Karpas-422 (cell line): ENCODE data around the gene CEP170B. TPM values are rescaled to one million over a fixed set of nuclear protein-coding genes. Genes with fewer than 3 reads are reported as not detected.
"Not testable (repeated sequence)": the region's sequence is repeated elsewhere in the genome, so short reads cannot be mapped to it uniquely, and the experiment has no call there.

Experiments
- DNase-seq: peaks from one replicate; pipeline ENCODE4 v3.0.0-alpha.2; 2015
- H2AFZ ChIP-seq: fragments of 200-600 bp; sonication (generic); 2 replicates; pipeline ENCODE4 v1.6.1; 2014; ENCODE audit warnings: antibody characterized with exemption, low read length, mixed read lengths
- H3K27ac ChIP-seq: fragments of 200-600 bp; sonication (generic); 2 replicates; pipeline ENCODE4 v1.5.1; 2014; ENCODE audit warnings: mild to moderate bottlenecking, low read length, moderate library complexity
- H3K27me3 ChIP-seq: fragments of 200-600 bp; sonication (generic); 2 replicates; pipeline ENCODE4 v1.6.1; 2014; ENCODE audit warnings: low read length, mixed read lengths
- H3K36me3 ChIP-seq: fragments of 200-600 bp; sonication (generic); 2 replicates; pipeline ENCODE4 v1.6.1; 2014; ENCODE audit warnings: low read length, mixed read lengths; ENCODE audit not compliant: insufficient read depth
- H3K4me1 ChIP-seq: fragments of 200-600 bp; sonication (generic); 2 replicates; pipeline ENCODE4 v1.6.1; 2014; ENCODE audit warnings: mild to moderate bottlenecking, low read length, mixed read lengths
- H3K4me2 ChIP-seq: fragments of 200-600 bp; sonication (generic); 2 replicates; pipeline ENCODE4 v1.6.1; 2014; ENCODE audit warnings: low read length, low read depth, mild to moderate bottlenecking; ENCODE audit not compliant: poor library complexity, severe bottlenecking
- H3K4me3 ChIP-seq: fragments of 200-600 bp; sonication (generic); 2 replicates; pipeline ENCODE4 v1.5.1; 2014; ENCODE audit warnings: mild to moderate bottlenecking, antibody characterized with exemption, low read length, mixed read lengths
- H3K79me2 ChIP-seq: fragments of 200-600 bp; sonication (generic); 2 replicates; pipeline ENCODE4 v1.6.1; 2014; ENCODE audit warnings: mild to moderate bottlenecking, low read length, mixed read lengths
- H3K9ac ChIP-seq: fragments of 200-600 bp; sonication (generic); 2 replicates; pipeline ENCODE4 v1.6.0; 2014; ENCODE audit warnings: low read length
- H3K9me2 ChIP-seq: fragments of 200-600 bp; sonication (generic), shearing (Covaris generic); replicated peaks from 2 replicates; pipeline ENCODE4 v1.6.0; 2014; ENCODE audit warnings: mild to moderate bottlenecking, low read length, moderate library complexity; ENCODE audit not compliant: insufficient read depth
- H3K9me3 ChIP-seq: fragments of 300-700, 200-600 bp; sonication (generic); 2 replicates; pipeline ENCODE4 v1.6.1; 2014; ENCODE audit warnings: low read length, mixed read lengths
- H4K20me1 ChIP-seq: fragments of 200-600 bp; sonication (generic); 2 replicates; pipeline ENCODE4 v1.6.1; 2014; ENCODE audit warnings: mild to moderate bottlenecking, antibody characterized with exemption, low read length, low read depth; ENCODE audit not compliant: insufficient read depth
- total RNA-seq: library from RNA; depleted of rRNA; stranded (reverse); fragments of >200 nt; shearing (Covaris generic); gene quantifications from 2 replicates; pipeline ENCODE4 v1.2.3, GENCODE V29; 2014; ENCODE audit warnings: low replicate concordance

Gene CEP170B
- total RNA-seq, 1 experiment from 2014 or later: 0.56 TPM

DNA sequence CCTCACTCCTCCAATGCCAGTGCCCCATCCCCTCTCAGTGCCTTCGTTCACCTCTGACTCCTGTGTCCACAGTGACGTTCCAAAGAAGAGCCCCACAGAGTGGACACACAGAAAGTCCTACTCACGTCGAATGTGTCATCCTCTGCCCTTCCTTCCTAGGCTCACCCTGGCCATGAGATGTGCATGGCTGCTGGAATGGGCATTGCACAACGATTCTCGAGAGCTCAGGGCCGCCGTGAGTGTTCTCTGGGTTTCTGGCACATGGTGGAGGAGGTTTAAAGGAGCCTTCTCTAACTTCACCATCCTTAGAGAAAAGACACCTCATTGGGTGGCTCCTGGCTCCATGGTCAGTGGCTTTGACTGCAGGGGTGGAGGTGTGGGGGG lies 12.8 kb upstream of the CEP170B start:
- H3K9me2 ChIP-seq: no peaks in the 10 kb centered on the region
- H3K9ac ChIP-seq: no peak overlapping the region
- no peak for DNase-seq
- 0 out of 2 replicates have a peak, but pooled peaks cover 3% of the 10 kb centered on the region for H3K27me3 ChIP-seq
- no peak overlapping the region for H3K4me2 ChIP-seq
- H3K36me3 ChIP-seq: no peaks in the 10 kb centered on the region
- 0 out of 2 replicates have a peak, but pooled peaks cover 3% of the 10 kb centered on the region for H4K20me1 ChIP-seq
- no peak overlapping the region for H2AFZ ChIP-seq
- no peaks in the 10 kb centered on the region for H3K79me2 ChIP-seq
- no peaks in the 10 kb centered on the region for H3K4me1 ChIP-seq
- no peak overlapping the region for H3K27ac ChIP-seq
- H3K9me3 ChIP-seq: no peaks in the 10 kb centered on the region
- H3K4me3 ChIP-seq: no peak overlapping the region

GRCh38 chr14:104855532-104856090 lies 9.5 kb upstream of the CEP170B start:
- 0 out of 2 replicates have a peak, but pooled peaks cover 3% of the 10 kb centered on the region for H4K20me1 ChIP-seq
- H3K27ac ChIP-seq: no peak overlapping the region
- H3K36me3 ChIP-seq: no peaks in the 10 kb centered on the region
- no peak overlapping the region for H3K4me3 ChIP-seq
- H3K4me2 ChIP-seq: no peak overlapping the region
- no peak overlapping the region for H3K9ac ChIP-seq
- no peak overlapping the region for H2AFZ ChIP-seq
- no peaks in the 10 kb centered on the region for H3K79me2 ChIP-seq
- 0 out of 2 replicates have a peak, but pooled peaks cover 1% of the 10 kb centered on the region for H3K9me3 ChIP-seq
- H3K27me3 ChIP-seq: 0 out of 2 replicates have a peak, but pooled peaks cover 3% of the 10 kb centered on the region
- no peak for DNase-seq
- H3K4me1 ChIP-seq: no peaks in the 10 kb centered on the region
- no peaks in the 10 kb centered on the region for H3K9me2 ChIP-seq

DNA sequence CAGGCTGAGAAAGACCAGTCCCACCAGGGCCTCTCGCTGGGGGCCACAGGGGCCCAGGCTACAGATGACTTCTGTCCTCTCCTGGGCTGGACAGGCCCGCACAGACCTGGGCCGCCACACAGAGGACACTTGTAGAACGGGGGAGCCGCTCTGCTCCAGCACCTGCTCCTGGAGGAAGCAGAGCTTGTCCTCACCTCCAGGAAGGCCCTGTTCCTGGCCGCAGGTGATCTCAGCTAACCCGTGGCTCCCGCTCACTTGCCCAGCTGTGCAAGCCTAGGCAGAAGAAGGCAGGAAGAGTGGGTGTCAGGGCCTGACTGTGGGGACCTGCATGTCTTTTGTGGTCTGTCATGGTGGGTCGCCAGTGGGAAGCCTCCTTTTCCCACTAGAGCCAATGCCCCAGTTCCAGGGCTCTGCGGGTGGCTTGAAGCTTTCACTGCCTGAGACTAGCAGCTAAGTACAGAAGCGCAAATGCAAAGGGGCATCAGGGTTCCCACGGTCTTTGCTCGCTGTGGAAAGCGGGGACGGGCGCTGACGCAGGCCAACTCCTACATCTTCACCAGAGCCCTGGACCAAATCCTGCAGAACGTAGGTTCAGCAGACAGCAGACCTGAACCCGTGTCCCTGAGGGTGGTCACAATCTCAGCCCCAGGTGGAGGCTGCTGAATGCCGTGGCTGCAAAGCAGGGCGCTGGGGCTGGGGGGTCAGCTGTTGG lies 8.8 kb upstream of the CEP170B start:
- Histone ChIP-seq H3K4me3 (no peak overlapping the region), H3K4me1 (no peaks in the 10 kb centered on the region), H3K9me2 (no peaks in the 10 kb centered on the region), H3K27me3 (0 out of 2 replicates have a peak, but pooled peaks cover 3% of the 10 kb centered on the region), H4K20me1 (0 out of 2 replicates have a peak, but pooled peaks cover 3% of the 10 kb centered on the region), H3K9ac (no peak overlapping the region), H3K9me3 (peaks cover 8% of the 10 kb centered on the region; the same call in 1 of the 2 replicates), H3K4me2 (no peak overlapping the region), H3K27ac (no peak overlapping the region), H3K36me3 (no peaks in the 10 kb centered on the region), H3K79me2 (no peaks in the 10 kb centered on the region), H2AFZ (no peak overlapping the region)
- no peak for DNase-seq

DNA sequence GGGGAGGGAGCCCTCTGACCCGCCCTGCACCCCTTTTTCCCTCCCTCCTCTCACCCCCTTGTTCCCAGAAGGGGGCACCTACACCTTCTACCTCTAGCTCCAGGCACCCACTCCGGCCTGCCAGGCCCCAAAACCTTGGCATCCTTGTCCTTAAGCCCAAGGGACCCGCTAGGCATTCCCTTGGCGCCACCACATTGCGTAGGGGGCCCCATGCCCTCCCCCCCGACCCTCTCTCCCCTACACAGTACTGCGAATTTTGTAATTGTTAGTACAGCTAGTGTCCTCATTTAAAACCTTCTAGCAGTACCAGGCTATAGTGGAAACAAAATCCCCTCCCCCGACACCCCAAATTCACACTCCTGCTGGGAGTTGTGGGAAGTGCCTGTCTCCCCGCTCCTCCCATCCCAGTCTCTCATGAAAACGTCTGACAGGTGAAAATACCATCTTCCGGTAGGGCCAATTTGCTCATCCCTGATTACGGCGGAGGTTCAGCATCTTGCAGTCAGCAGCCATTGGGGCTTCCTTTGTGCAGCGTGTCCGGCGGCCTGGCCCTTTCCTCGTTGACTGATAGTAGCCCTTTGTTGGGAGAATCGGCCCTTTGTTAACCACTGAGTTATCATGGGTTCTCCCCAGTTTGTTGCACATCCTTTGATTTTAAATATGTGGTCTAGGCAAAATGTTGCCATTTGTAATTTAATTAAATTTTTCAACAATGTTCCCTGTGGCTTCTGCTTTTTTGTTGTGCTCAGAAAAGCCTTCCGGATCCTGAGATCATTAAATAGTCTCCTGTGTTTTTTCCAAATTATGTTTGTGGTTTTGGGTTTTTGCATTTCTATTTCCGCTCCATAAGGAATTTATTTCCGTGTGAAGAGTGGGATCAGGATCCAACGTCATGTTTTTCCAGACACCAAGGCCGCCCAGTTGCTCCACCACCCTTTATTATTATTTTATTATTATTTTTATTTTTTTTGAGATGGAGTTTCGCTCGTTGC lies 7.9 kb upstream of the CEP170B start:
- Histone ChIP-seq H3K79me2 (no peaks in the 10 kb centered on the region), H4K20me1 (0 out of 2 replicates have a peak, but pooled peaks cover 3% of the 10 kb centered on the region), H3K36me3 (no peaks in the 10 kb centered on the region), H3K9me2 (no peaks in the 10 kb centered on the region), H3K4me2 (no peak overlapping the region), H3K27ac (no peak overlapping the region), H3K9me3 (peaks cover 14% of the 10 kb centered on the region; the same call in 1 of the 2 replicates), H3K4me1 (no peaks in the 10 kb centered on the region), H3K27me3 (0 out of 2 replicates have a peak, but pooled peaks cover 3% of the 10 kb centered on the region), H3K4me3 (no peak overlapping the region), H3K9ac (no peak overlapping the region), H2AFZ (no peak overlapping the region)
- DNase-seq: no peak

GRCh38 chr14:104857931-104858330 lies 7.1 kb upstream of the CEP170B start:
- not testable (repeated sequence) for DNase-seq, H2AFZ ChIP-seq, H3K9me2 ChIP-seq, H3K4me2 ChIP-seq, H4K20me1 ChIP-seq, H3K9ac ChIP-seq, H3K4me3 ChIP-seq, H3K36me3 ChIP-seq, H3K27ac ChIP-seq, H3K27me3 ChIP-seq, H3K79me2 ChIP-seq, H3K4me1 ChIP-seq
- peaks cover 14% of the 10 kb centered on the region; the same call in 1 of the 2 replicates for H3K9me3 ChIP-seq

GRCh38 chr14:104858811-104859426 lies 6.1 kb upstream of the CEP170B start:
- Histone ChIP-seq H4K20me1 (no peaks in the 10 kb centered on the region), H3K4me1 (no peaks in the 10 kb centered on the region), H3K9me3 (peaks cover 14% of the 10 kb centered on the region; the same call in 1 of the 2 replicates), H3K4me3 (no peak overlapping the region), H3K79me2 (no peaks in the 10 kb centered on the region), H2AFZ (no peak overlapping the region), H3K9me2 (no peaks in the 10 kb centered on the region), H3K4me2 (no peak overlapping the region), H3K27me3 (no peaks in the 10 kb centered on the region), H3K9ac (no peak overlapping the region), H3K27ac (no peak overlapping the region), H3K36me3 (no peaks in the 10 kb centered on the region)
- DNase-seq: no peak

GRCh38 chr14:104859900-104860299 lies 5.2 kb upstream of the CEP170B start:
- Histone ChIP-seq H3K36me3 (no peaks in the 10 kb centered on the region), H3K27me3 (no peaks in the 10 kb centered on the region), H3K27ac (no peak overlapping the region), H3K79me2 (no peaks in the 10 kb centered on the region), H3K4me1 (peaks cover 2% of the 10 kb centered on the region; the same call in 1 of the 2 replicates), H3K4me3 (no peak overlapping the region), H3K4me2 (no peak overlapping the region), H3K9me2 (no peaks in the 10 kb centered on the region), H2AFZ (no peak overlapping the region), H4K20me1 (no peaks in the 10 kb centered on the region), H3K9ac (no peak overlapping the region), H3K9me3 (peaks cover 14% of the 10 kb centered on the region; the same call in 1 of the 2 replicates)
- no peak for DNase-seq
